DOHH2 (cell line): ENCODE data around the gene MPI.
"Not testable (repeated sequence)": the region's sequence is repeated elsewhere in the genome, so short reads cannot be mapped to it uniquely, and the experiment has no call there.

Experiments used
- H3F3A ChIP-seq: fragments of 200-600 bp; sonication (generic), shearing (Covaris generic); 2 replicates; pipeline ENCODE4 v1.6.0; 2016; ENCODE audit warnings: antibody characterized with exemption, mild to moderate bottlenecking; ENCODE audit not compliant: control insufficient read depth, insufficient read depth
- H3K27ac ChIP-seq: fragments of 200-600 bp; sonication (generic); 2 replicates; pipeline ENCODE4 v1.5.1; 2014; ENCODE audit warnings: low read depth, mild to moderate bottlenecking, low read length, moderate library complexity
- H3K27me3 ChIP-seq: fragments of 200-600 bp; sonication (generic); 2 replicates; pipeline ENCODE4 v1.6.1; 2014; ENCODE audit warnings: mild to moderate bottlenecking, low read length, mixed read lengths; ENCODE audit not compliant: control insufficient read depth
- H3K36me3 ChIP-seq: fragments of 200-600 bp; sonication (generic); 2 replicates; pipeline ENCODE4 v1.6.1; 2014; ENCODE audit warnings: mild to moderate bottlenecking, low read length, moderate library complexity, mixed read lengths; ENCODE audit not compliant: control insufficient read depth
- H3K4me1 ChIP-seq: fragments of 200-600 bp; sonication (generic); 2 replicates; pipeline ENCODE4 v1.6.1; 2014; ENCODE audit warnings: mild to moderate bottlenecking, low read length, mixed read lengths; ENCODE audit not compliant: control insufficient read depth
- H3K4me2 ChIP-seq: fragments of 200-600 bp; sonication (generic); 2 replicates; pipeline ENCODE4 v1.6.0; 2014; ENCODE audit warnings: mild to moderate bottlenecking, low read length, moderate library complexity
- H3K4me3 ChIP-seq: fragments of 200-600 bp; sonication (generic); 2 replicates; pipeline ENCODE4 v1.5.1; 2014; ENCODE audit warnings: mild to moderate bottlenecking, low read length, mixed read lengths
- H3K79me2 ChIP-seq: fragments of 200-600 bp; sonication (generic); 2 replicates; pipeline ENCODE4 v1.6.1; 2014; ENCODE audit warnings: mild to moderate bottlenecking, low read length, mixed read lengths; ENCODE audit not compliant: control insufficient read depth
- H3K9me2 ChIP-seq: fragments of 200-600 bp; sonication (generic); replicated peaks from 2 replicates; pipeline ENCODE4 v1.6.1; 2014; ENCODE audit warnings: mild to moderate bottlenecking, low read length, mixed read lengths; ENCODE audit not compliant: control insufficient read depth
- H3K9me3 ChIP-seq: fragments of 200-600 bp; sonication (generic); 2 replicates; pipeline ENCODE4 v1.6.1; 2014; ENCODE audit warnings: antibody characterized with exemption, low read length, mixed read lengths; ENCODE audit not compliant: control insufficient read depth, insufficient read depth
- H4K20me1 ChIP-seq: fragments of 200-600 bp; sonication (generic); 2 replicates; pipeline ENCODE4 v1.6.0; 2014; ENCODE audit warnings: low read depth, mild to moderate bottlenecking, antibody characterized with exemption, low read length, moderate library complexity; ENCODE audit not compliant: control insufficient read depth, insufficient read depth
- EZH2phosphoT487 ChIP-seq: fragments of 200-600 bp; sonication (generic); IDR thresholded peaks from 2 replicates; pipeline ENCODE4 v1.6.1; 2017; ENCODE audit warnings: borderline replicate concordance, mild to moderate bottlenecking, antibody characterized with exemption, low read length, moderate library complexity, mixed read lengths
- TF ChIP-seq, protein P1 (sequence below): fragments of 200-600 bp; sonication (generic); IDR thresholded peaks from one replicate; pipeline ENCODE4 v1.5.1; 2014; ENCODE audit warnings: antibody characterized with exemption, mild to moderate bottlenecking, low read depth, low read length; ENCODE audit not compliant: poor library complexity, severe bottlenecking

The MPI gene

DNA sequence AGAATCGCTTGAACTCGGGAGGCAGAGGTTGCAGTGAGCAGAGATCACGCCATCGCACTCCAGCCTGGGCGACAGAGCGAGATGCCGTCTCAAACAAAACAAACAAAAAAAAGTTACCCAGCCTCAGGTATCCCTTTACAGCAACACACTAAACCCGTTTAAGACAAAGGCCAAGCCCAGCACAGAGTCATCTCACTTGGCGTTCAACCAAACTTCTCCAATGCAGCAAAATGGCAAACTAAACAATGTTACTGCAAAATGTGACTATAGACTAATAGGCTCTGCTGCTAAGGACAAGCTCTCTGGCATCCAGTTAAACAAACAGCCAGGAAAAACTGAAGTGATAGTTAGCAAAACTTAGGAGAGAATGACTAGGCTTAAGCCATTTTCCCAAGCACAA lies 23.2 kb downstream of the MPI start:
- Histone ChIP-seq H3K27me3 (no peaks in the 10 kb centered on the region), H4K20me1 (no peaks in the 10 kb centered on the region), H3K79me2 (no peaks in the 10 kb centered on the region), H3K4me1 (no peaks in the 10 kb centered on the region), H3K36me3 (peaks cover 50% of the 10 kb centered on the region), H3F3A (peaks cover 26% of the 10 kb centered on the region), H3K9me3 (no peaks in the 10 kb centered on the region), H3K4me3 (no peak overlapping the region), H3K9me2 (no peaks in the 10 kb centered on the region), H3K4me2 (no peak overlapping the region), H3K27ac (no peak overlapping the region)
- TF ChIP-seq EZH2phosphoT487 = no peak
- TF ChIP-seq, protein P1, sequence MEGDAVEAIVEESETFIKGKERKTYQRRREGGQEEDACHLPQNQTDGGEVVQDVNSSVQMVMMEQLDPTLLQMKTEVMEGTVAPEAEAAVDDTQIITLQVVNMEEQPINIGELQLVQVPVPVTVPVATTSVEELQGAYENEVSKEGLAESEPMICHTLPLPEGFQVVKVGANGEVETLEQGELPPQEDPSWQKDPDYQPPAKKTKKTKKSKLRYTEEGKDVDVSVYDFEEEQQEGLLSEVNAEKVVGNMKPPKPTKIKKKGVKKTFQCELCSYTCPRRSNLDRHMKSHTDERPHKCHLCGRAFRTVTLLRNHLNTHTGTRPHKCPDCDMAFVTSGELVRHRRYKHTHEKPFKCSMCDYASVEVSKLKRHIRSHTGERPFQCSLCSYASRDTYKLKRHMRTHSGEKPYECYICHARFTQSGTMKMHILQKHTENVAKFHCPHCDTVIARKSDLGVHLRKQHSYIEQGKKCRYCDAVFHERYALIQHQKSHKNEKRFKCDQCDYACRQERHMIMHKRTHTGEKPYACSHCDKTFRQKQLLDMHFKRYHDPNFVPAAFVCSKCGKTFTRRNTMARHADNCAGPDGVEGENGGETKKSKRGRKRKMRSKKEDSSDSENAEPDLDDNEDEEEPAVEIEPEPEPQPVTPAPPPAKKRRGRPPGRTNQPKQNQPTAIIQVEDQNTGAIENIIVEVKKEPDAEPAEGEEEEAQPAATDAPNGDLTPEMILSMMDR = no peak

DNA sequence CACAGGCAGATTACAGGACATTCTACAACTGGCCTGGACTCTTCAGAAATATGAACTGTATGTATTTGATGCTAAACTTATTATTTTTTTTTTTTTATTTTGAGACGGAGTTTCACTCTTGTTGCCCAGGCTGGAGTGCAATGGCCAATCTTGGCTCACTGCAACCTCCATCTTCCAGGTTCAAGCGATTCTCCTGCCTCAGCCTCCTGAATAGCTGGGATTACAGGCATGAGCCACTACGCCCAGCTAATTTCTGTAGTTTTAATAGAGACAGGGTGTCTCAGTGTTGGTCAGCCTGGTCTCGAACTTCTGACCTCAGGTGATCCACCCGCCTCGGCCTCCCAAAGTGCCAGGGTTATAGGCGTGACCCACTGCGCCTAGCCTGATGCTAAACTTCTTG lies 24.0 kb downstream of the MPI start:
- Histone ChIP-seq H3K36me3 (peaks cover 57% of the 10 kb centered on the region), H3F3A (peaks cover 24% of the 10 kb centered on the region)
- not testable (repeated sequence) for H3K4me2 ChIP-seq, H3K4me1 ChIP-seq, H3K9me3 ChIP-seq, H3K27ac ChIP-seq, H4K20me1 ChIP-seq, H3K4me3 ChIP-seq, H3K79me2 ChIP-seq, H3K9me2 ChIP-seq, H3K27me3 ChIP-seq

DNA sequence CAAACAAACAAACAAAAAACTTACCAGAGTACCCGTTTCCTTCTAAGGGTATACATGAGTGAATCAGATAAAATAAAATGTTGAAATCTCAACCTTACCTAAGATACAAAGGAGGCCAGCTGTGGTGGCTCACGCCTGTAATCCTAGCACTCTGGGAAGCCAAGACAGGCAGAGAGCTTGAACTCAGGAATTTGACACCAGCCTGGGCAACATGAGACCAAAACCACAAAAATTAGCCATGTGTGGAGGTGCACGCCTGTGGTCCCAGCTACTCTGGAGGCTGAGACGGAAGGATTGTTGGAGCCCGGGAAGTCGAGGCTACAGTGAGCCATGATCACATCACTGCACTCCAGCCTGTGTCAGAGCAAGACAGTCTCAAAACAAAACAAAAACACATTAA lies 27.8 kb downstream of the MPI start:
- TF ChIP-seq EZH2phosphoT487 = no peak
- TF ChIP-seq, protein P1 = no peak
- no peaks in the 10 kb centered on the region for H3K27me3 ChIP-seq
- no peak overlapping the region for H3K27ac ChIP-seq
- peaks cover 6% of the 10 kb centered on the region for H3F3A ChIP-seq
- no peak overlapping the region for H3K4me2 ChIP-seq
- peaks cover 73% of the 10 kb centered on the region for H3K36me3 ChIP-seq
- H3K4me1 ChIP-seq = no peaks in the 10 kb centered on the region
- H4K20me1 ChIP-seq = no peaks in the 10 kb centered on the region
- no peaks in the 10 kb centered on the region for H3K9me3 ChIP-seq
- no peaks in the 10 kb centered on the region for H3K79me2 ChIP-seq
- no peak overlapping the region for H3K4me3 ChIP-seq
- no peaks in the 10 kb centered on the region for H3K9me2 ChIP-seq

DNA sequence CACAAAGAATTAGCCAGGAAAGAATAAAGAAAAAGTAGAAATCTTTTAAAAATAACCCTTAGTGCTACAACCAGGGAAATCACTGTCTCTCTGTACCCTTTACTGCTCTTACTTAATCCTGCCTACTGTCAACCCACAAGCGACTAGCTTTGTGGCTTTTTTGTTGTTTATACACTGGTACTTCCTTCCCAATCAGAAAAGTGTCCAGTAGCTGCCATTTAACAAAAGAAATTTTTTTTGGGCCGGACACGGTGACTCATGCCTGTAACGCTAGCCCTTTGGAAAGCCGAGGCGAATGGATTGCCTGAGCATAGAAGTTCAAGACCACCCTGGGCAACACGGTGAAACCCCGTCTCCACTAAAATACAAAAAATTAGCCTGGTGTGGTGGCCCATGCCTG lies 30.6 kb downstream of the MPI start:
- H3F3A ChIP-seq = no peaks in the 10 kb centered on the region; the same call in 1 of the 2 replicates
- H3K79me2 ChIP-seq = peaks cover 9% of the 10 kb centered on the region; the same call in 1 of the 2 replicates
- H3K4me3 ChIP-seq = no peak overlapping the region
- no peaks in the 10 kb centered on the region for H4K20me1 ChIP-seq
- peaks cover 78% of the 10 kb centered on the region for H3K36me3 ChIP-seq
- no peak overlapping the region for H3K27ac ChIP-seq
- no peak overlapping the region for H3K4me2 ChIP-seq
- no peaks in the 10 kb centered on the region for H3K27me3 ChIP-seq
- no peaks in the 10 kb centered on the region for H3K4me1 ChIP-seq
- no peaks in the 10 kb centered on the region for H3K9me3 ChIP-seq
- H3K9me2 ChIP-seq = no peaks in the 10 kb centered on the region
- TF ChIP-seq EZH2phosphoT487 = no peak
- TF ChIP-seq, protein P1 = no peak
